SH-SY5Y (cell line): ENCODE measurements around the gene MED9.

Experiments
- GATA2 ChIP-seq: IDR thresholded peaks from 2 replicates; pipeline ENCODE4 v1.6.1; 2011; ENCODE audit warnings: mild to moderate bottlenecking, low read depth, low read length
- GATA3 ChIP-seq: IDR thresholded peaks from 2 replicates; pipeline ENCODE4 v1.6.1; 2011; ENCODE audit warnings: low read depth, mild to moderate bottlenecking, low read length, moderate library complexity

MED9 gene

GRCh38 chr17:17523001-17523730, 46.4 kb downstream of the MED9 start:
- TF ChIP-seq GATA2, result no peak
- no peak for TF ChIP-seq GATA3

GRCh38 chr17:17523731-17524490, 47.1 kb downstream of the MED9 start:
- TF ChIP-seq GATA3 (no peak), GATA2 (no peak)

GRCh38 chr17:17525311-17525710, 48.5 kb downstream of the MED9 start:
- TF ChIP-seq GATA2 (no peak), GATA3 (no peak)

DNA sequence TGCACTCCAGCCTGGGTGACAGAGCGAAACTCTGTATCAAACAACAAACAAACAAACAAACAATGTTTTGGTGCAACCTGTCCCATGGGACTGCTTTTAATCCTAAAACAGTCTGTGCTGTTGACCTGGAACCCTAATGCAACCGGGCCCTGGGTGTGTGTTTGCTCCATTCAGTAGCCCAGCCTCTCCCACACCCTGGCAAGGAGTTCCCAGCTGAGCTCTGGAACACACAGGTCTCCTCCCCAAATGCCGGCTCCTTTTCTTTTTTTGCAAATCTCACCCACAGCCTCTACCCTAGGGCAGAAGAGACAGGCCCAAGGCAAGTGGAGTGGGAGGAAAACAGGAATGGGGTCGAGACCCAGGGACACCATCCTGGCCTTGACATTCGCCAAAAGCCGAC, 49.2 kb downstream of the MED9 start:
- TF ChIP-seq GATA2 (no peak), GATA3 (no peak)

DNA sequence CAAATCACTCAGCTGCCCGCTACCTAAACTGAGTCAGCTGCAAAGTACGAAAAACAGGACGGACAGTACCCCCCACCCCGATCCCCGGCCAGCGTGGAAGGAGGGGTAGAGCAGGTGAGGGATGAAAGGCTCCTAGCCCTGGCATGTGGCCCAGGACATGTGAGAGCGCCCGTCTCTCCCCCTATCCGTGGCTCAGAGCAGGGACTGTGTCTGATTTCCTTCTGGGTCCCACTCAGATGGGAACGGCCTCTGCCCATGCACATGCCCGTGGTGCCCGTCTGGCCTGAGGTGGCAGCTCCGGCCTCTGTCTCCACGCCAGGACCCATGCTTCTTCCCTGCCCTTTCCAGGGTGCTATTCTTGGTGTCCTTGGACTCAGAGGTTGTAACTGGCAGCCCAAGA, 49.6 kb downstream of the MED9 start:
- no peak for TF ChIP-seq GATA3
- no peak for TF ChIP-seq GATA2

GRCh38 chr17:17527534-17527933, 50.7 kb downstream of the MED9 start:
- TF ChIP-seq GATA3, result no peak
- TF ChIP-seq GATA2, result no peak

DNA sequence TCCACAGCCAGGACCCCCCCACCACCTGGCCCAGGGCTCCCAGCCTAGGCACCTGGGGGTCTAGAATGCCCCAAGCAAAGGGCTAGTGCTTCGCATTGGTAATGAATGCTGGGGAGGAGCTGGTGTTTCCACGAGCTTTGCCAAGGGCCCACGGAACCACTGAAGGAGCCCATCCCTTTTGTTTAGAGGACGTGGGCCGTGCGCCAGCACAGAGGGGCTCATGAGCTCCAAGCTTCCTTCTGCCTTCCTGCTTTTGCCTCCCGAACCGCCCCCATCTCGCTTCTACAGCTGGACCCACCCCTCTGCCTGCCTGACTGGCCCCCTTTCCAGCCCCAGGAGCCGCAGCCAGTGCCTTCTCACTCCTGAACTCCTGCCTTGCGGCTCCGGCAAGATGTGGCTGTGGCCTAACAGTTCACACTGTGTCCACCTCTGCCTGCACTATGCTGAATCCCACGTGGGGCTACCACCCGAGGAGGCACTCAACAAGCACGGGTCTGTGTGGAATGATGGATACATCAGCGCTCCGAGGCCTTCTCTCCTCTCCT, 51.2 kb downstream of the MED9 start:
- TF ChIP-seq GATA3, result no peak
- TF ChIP-seq GATA2, result no peak

GRCh38 chr17:17528696-17529652, 52.2 kb downstream of the MED9 start:
- TF ChIP-seq GATA2 (no peak), GATA3 (no peak)

DNA sequence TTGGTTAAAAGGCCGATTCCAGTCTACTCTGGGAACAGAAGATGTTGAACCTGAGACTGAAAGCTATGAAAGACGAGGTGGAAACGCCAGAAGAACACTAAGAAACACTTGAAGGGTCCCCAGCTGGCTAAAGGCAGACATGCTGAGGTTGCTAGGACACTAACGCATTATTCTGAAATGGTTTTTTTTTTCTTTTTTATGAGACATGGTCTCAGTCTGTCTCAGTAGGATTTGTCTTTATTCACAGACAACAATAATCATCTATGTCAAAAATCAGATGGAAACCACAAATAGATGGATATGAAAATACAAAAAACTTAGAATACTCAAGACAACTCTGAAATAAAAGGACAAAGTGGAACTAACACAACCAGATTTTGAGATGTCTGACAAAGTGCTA, 54.4 kb downstream of the MED9 start:
- TF ChIP-seq GATA3, result no peak
- TF ChIP-seq GATA2, result no peak

DNA sequence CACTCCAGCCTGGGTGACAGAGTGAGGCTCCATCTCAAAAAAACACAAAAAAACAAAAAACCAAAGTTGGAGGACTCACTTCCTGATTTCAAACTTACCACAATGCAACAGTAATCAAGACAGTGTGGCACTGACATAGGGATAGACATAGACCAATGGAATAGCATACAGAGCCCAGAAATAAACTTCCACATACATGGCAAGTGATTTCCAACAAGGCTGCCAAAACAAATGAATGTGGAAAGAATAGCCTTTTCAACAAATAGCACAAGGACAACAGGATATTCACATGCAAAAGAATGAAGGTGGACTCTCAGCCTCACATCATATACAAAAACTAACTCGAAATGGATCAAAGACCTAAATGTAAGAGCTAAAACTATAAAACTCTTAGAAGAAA, 56.2 kb downstream of the MED9 start:
- no peak for TF ChIP-seq GATA3
- no peak for TF ChIP-seq GATA2

DNA sequence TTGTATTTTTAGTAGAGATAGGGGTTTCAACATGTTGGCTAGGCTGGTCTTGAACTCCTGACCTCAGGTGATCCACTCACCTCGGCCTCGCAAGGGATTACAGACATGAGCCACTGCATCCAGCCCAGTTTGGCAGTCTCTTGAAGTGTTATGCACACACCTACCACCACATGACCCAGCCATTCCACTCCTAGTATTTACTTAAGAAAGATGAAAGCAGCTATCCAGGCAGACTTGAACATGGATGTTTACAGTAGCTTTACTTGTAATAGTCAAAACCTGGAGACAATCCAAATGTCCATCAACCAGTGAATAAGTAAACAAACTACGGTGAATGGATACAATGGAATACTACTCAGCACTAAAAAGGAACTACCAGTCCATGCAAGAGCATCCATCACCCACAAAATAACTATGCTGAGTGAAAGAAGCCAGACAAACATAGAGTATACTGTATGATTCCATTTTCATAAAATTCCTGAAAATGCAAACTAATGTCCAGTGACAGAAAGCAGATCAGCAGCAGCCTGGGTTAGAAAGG, 57.2 kb downstream of the MED9 start:
- no peak for TF ChIP-seq GATA2
- no peak for TF ChIP-seq GATA3

DNA sequence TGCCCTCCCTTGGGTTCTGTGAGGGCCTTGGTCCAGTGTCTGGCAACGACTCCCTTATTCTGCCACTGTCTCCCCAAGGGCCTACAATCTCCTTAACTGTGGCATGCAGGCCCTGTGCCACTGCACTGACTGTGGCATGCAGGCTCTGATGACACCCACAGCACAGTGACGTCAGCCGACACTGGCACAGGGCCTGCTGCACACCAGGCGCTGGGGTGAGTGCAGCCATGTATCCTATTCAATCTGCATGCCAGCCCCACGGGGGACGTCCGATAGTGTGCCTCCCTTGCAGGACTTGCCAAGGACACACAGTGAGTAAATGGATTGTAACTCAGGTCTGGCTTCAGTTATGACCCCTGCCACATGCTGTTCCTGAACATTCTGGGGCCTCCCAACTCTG, 59.2 kb downstream of the MED9 start:
- no peak for TF ChIP-seq GATA2
- TF ChIP-seq GATA3, result no peak

GRCh38 chr17:17536702-17537101, 59.9 kb downstream of the MED9 start:
- TF ChIP-seq GATA3 (no peak), GATA2 (no peak)

DNA sequence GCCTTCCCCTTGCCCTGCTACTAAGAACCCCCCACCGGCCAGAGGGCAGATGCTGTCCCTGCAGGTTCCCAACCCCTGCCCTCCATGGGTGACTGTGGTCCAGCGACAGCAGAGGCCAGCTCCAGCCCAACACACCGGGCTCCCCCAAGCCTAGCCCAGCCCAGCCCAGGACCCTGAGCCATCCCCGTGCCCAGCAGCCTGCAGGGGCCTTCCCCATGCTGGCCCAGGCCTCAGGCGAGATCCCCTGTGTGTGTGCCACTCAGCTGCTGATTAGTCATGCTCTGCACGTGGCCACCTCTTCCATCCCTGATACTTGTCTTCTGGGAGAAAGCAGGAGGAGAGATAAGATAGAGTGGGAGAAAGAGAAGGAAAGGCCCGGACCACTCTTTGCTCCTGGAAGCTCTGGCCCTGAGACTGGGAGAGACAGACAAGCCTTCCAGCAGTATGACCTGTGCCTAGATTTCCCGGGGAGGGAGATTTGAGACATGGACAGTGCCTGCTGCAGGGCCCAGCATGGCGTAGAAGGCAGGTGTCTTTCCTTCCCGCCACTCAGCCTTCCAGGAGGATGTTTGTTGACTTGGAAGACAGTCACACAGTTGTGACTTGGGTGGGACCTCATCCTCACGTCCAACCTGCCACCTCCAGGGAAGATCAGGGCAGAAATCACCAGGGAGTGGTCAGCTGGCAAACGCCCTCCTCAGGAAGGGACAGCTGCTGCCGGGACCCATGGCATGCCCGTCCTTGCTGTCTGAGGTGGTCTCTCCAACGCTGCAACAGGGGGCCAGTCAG, 60.7 kb downstream of the MED9 start:
- TF ChIP-seq GATA2, result no peak
- no peak for TF ChIP-seq GATA3
